K562 (cell line): ENCODE results near the gene NEDD4. TPM values are rescaled to one million over a fixed set of nuclear protein-coding genes. Genes with fewer than 3 reads are reported as not detected.
A peak's percentile ranks its signal among the peaks of the same experiment; 100 is the strongest.

ENCODE experiments used
- JUND ChIP-seq, 2 experiments: IDR thresholded peaks; 2 replicates in 1 of 2; 3 replicates in 1 of 2; pipeline ENCODE4 v1.6.1; 2011; ENCODE audit warnings: borderline replicate concordance in 2 of 2, low read depth in 2 of 2, low read length in 2 of 2, improper control_type of control experiment in 1 of 2, missing biosample characterization in 1 of 2, missing genetic modification characterization in 1 of 2, missing genetic modification reagents in 1 of 2
- MBD2 ChIP-seq: sonication (generic); IDR thresholded peaks from 2 replicates; pipeline ENCODE4 v1.6.1; 2016; ENCODE audit warnings: low read depth, borderline replicate concordance
- REST ChIP-seq, 2 experiments: fragments of 450-650 bp; formaldehyde crosslinking in 1 of 2; IDR thresholded peaks; 2 replicates each; pipeline versions ENCODE4 v1.4.0 to v1.6.1; 2014 to 2020; ENCODE audit warnings: mild to moderate bottlenecking in 2 of 2, borderline replicate concordance in 1 of 2, low read depth in 1 of 2
- RFX7 ChIP-seq: fragments of 250-450 bp; sonication (Bioruptor Pico); IDR thresholded peaks from 2 replicates; pipeline ENCODE4 v1.5.1; 2021; ENCODE audit warnings: mild to moderate bottlenecking
- SETDB1 ChIP-seq: IDR thresholded peaks from one replicate; pipeline ENCODE4 v1.6.1; 2012; ENCODE audit warnings: low read length, control low read depth, inconsistent platforms
- SMC3 ChIP-seq: conservative IDR thresholded peaks from 2 replicates; pipeline ENCODE4 v1.6.1; 2011; ENCODE audit warnings: low read depth, low read length, improper control_type of control experiment; ENCODE audit not compliant: insufficient read depth
- SNIP1 ChIP-seq: fragments of 450-650 bp; IDR thresholded peaks from 2 replicates; pipeline ENCODE4 v1.7.1; 2017; ENCODE audit warnings: low read depth, mild to moderate bottlenecking
- TGIF2 ChIP-seq: sonication (generic); formaldehyde crosslinking; IDR thresholded peaks from 2 replicates; pipeline ENCODE4 v1.8.1; 2022; ENCODE audit warnings: mild to moderate bottlenecking, missing genetic modification reagents, moderate library complexity
- polyA plus RNA-seq, 8 experiments: library from polyadenylated mRNA; depleted of rRNA in 4 of 8; stranded (reverse) in 5 of 8; unstranded in 3 of 8; fragments of >200 nt; fragmentation: Nextera tagmentation in 2 of 8; fragmentation: Illumina TruSeq in 1 of 8; extraction: Ambion mirVana in 2 of 8; extraction: Trizol in 1 of 8; gene quantifications; 2 replicates each; pipeline versions ENCODE4 v1.2.1 to v1.2.3, GENCODE V29; 2011 to 2014; ENCODE audit warnings: inconsistent platforms in 1 of 8, missing spikeins in 1 of 8
- total RNA-seq, 7 experiments: library from RNA; depleted of rRNA in 6 of 7; stranded (reverse); fragments of >200 nt in 6 of 7; fragmentation: Illumina TruSeq in 2 of 7; extraction: Trizol in 2 of 7; gene quantifications; 2 replicates each; pipeline versions ENCODE4 v1.2.1 to v1.2.3, GENCODE V29; 2011 to 2021; ENCODE audit warnings: low replicate concordance in 1 of 7
- TF ChIP-seq, protein P1 (sequence below): fragments of 450-650 bp; formaldehyde crosslinking; IDR thresholded peaks from 2 replicates; pipeline ENCODE4 v1.4.0; 2020; ENCODE audit warnings: mild to moderate bottlenecking
- TF ChIP-seq, protein P2 (sequence below): sonication (generic); formaldehyde crosslinking; IDR thresholded peaks from 2 replicates; pipeline ENCODE4 v1.8.0; 2022; ENCODE audit warnings: missing genetic modification reagents, mild to moderate bottlenecking, moderate library complexity, borderline replicate concordance
- TF ChIP-seq, protein P3 (sequence below): fragments of 150-350 bp; IDR thresholded peaks from 2 replicates; pipeline ENCODE4 v1.6.1; 2014; ENCODE audit warnings: low read depth, mild to moderate bottlenecking, low read length, borderline replicate concordance

The NEDD4 gene
- total and polyA plus RNA-seq, 9 of the 15 experiments (the other 6 are each of a cell fraction or from before 2014, with no cell fraction given) = 7.2 to 23.7 (median 17.3) TPM

DNA sequence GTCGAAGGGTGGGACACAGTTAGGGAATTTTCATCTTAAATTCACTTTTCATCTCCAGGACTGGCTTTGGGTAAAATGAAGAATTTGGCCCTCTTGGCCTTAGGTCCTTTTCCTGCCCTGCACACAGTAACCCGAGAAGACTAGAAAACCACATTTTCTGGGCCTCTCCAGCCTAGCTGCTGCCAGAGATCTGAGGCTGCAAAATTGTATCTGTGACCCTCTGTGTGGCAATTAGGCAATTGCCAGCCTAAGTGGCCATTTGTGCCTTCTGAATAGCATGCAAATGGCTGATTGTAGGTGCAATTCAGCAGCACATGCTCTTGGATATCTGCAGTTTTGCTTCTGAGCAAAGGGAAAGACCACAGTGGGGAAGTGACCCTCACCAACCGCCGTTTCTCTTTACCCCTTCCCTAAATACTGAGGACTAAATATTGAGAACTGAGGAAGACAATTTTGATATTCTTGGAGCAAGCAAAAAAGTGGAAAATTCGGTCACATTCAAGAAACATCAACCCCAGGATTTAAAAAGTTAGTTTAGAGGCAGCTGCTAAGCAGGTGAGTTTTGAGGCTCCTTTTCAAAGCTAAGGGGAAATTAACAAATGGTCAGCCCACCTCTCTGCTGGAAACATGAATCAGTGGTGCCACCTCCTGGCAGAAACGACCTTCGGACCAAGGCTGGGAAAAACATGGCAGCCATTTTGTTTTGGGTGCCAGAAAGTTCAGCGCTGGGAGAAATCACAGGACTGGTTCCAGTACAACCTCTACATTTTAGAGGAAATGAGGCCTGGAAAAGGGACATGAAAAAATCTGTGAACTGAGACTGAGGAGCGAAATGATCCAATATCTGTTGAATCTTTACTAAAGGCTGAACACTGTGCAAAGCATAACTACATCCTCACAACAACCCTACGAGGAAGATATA lies 193.9 kb downstream of the NEDD4 start (continued):
- TF ChIP-seq, protein P1, sequence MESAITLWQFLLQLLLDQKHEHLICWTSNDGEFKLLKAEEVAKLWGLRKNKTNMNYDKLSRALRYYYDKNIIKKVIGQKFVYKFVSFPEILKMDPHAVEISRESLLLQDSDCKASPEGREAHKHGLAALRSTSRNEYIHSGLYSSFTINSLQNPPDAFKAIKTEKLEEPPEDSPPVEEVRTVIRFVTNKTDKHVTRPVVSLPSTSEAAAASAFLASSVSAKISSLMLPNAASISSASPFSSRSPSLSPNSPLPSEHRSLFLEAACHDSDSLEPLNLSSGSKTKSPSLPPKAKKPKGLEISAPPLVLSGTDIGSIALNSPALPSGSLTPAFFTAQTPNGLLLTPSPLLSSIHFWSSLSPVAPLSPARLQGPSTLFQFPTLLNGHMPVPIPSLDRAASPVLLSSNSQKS (CRISPR knock-in tag) = no peak
- TF ChIP-seq SNIP1 = no peak
- TF ChIP-seq, protein P2, sequence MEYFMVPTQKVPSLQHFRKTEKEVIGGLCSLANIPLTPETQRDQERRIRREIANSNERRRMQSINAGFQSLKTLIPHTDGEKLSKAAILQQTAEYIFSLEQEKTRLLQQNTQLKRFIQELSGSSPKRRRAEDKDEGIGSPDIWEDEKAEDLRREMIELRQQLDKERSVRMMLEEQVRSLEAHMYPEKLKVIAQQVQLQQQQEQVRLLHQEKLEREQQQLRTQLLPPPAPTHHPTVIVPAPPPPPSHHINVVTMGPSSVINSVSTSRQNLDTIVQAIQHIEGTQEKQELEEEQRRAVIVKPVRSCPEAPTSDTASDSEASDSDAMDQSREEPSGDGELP (CRISPR knock-in tag) = no peak
- no peak for TF ChIP-seq SETDB1
- TF ChIP-seq JUND (IDR thresholded peaks at IDR 0.05; ENCODE audit: borderline replicate concordance, low read depth, low read length) = no peak
- TF ChIP-seq JUND (tag; IDR thresholded peaks at IDR 0.05; ENCODE audit: borderline replicate concordance, low read depth, low read length) = no peak
- peak; percentile 43; the same call in 1 of the 2 replicates for TF ChIP-seq REST (IDR thresholded peaks at IDR 0.05; ENCODE audit: borderline replicate concordance)
- TF ChIP-seq REST (CRISPR knock-in tag; IDR thresholded peaks at IDR 0.05; ENCODE audit: low read depth) = no peak
- TF ChIP-seq MBD2 = no peak
- no peak for TF ChIP-seq RFX7 (CRISPR knock-in tag)
- TF ChIP-seq, protein P3, sequence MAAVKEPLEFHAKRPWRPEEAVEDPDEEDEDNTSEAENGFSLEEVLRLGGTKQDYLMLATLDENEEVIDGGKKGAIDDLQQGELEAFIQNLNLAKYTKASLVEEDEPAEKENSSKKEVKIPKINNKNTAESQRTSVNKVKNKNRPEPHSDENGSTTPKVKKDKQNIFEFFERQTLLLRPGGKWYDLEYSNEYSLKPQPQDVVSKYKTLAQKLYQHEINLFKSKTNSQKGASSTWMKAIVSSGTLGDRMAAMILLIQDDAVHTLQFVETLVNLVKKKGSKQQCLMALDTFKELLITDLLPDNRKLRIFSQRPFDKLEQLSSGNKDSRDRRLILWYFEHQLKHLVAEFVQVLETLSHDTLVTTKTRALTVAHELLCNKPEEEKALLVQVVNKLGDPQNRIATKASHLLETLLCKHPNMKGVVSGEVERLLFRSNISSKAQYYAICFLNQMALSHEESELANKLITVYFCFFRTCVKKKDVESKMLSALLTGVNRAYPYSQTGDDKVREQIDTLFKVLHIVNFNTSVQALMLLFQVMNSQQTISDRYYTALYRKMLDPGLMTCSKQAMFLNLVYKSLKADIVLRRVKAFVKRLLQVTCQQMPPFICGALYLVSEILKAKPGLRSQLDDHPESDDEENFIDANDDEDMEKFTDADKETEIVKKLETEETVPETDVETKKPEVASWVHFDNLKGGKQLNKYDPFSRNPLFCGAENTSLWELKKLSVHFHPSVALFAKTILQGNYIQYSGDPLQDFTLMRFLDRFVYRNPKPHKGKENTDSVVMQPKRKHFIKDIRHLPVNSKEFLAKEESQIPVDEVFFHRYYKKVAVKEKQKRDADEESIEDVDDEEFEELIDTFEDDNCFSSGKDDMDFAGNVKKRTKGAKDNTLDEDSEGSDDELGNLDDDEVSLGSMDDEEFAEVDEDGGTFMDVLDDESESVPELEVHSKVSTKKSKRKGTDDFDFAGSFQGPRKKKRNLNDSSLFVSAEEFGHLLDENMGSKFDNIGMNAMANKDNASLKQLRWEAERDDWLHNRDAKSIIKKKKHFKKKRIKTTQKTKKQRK = no peak
- no peak for TF ChIP-seq TGIF2 (CRISPR knock-in tag)
- 0 out of 2 replicates have a peak, but pooled peaks have one; percentile 36 for TF ChIP-seq SMC3
